ENCODE measurements around the gene TRAPPC3L.

GRCh38 chr6:116450769-116451740 is 94.4 kb downstream of the TRAPPC3L start:
- TF ChIP-seq SUZ12 (IDR thresholded peaks at IDR 0.05; ENCODE audit: extremely low read depth, insufficient read depth, insufficient read length) = no peak
- no peak for TF ChIP-seq ZNF274 (IDR thresholded peaks at IDR 0.05; ENCODE audit: low read depth, low read length)
- TF ChIP-seq YY1 (IDR thresholded peaks at IDR 0.05; ENCODE audit: insufficient read depth, insufficient read length) = no peak

All from NT2/D1 (cell line).